CD4-positive, alpha-beta T cell treated with Interleukin-4 for 4 hours (primary cell): ENCODE results near the gene SLC22A25.
"Not testable (repeated sequence)": the region's sequence is repeated elsewhere in the genome, so short reads cannot be mapped to it uniquely, and the experiment has no call there.

ENCODE experiments used
- DNase-seq: peaks from one replicate; pipeline ENCODE4 v3.0.0-alpha.2; 2020

SLC22A25 gene

GRCh38 chr11:63243533-63243932 is at the start of gene SLC22A25:
TSS of gene SLC22A25 (minus strand) at chr11:63243599. CDS start at chr11:63229652, 13,947 bp downstream.
- no peak for DNase-seq

- no peak for DNase-seq
Observed at GRCh38 chr11:63290285-63290684, 46.9 kb upstream of the SLC22A25 start.

GRCh38 chr11:63289658-63290057 is 46.3 kb upstream of the SLC22A25 start:
- no peak for DNase-seq

GRCh38 chr11:63282579-63282978 is 39.2 kb upstream of the SLC22A25 start:
- DNase-seq: no peak

GRCh38 chr11:63280920-63281319 is 37.5 kb upstream of the SLC22A25 start:
- no peak for DNase-seq

- DNase-seq: no peak
Observed at GRCh38 chr11:63277345-63277943, 34.0 kb upstream of the SLC22A25 start.

GRCh38 chr11:63274776-63275175 is 31.4 kb upstream of the SLC22A25 start:
- DNase-seq: no peak

GRCh38 chr11:63273685-63274084 is 30.3 kb upstream of the SLC22A25 start:
- DNase-seq: no peak

GRCh38 chr11:63262547-63262946 is 19.1 kb upstream of the SLC22A25 start:
- DNase-seq: no peak

GRCh38 chr11:63251312-63251711 is 7.9 kb upstream of the SLC22A25 start:
- no peak for DNase-seq

- no peak for DNase-seq
Observed at GRCh38 chr11:63250162-63251050, 7.0 kb upstream of the SLC22A25 start.

- no peak for DNase-seq
Observed at GRCh38 chr11:63248966-63249365, 5.6 kb upstream of the SLC22A25 start.

- DNase-seq: not testable (repeated sequence)
Observed at GRCh38 chr11:63247237-63248002, 4.0 kb upstream of the SLC22A25 start.

GRCh38 chr11:63246045-63246444 is 2.6 kb upstream of the SLC22A25 start:
- no peak for DNase-seq

GRCh38 chr11:63244862-63245261 is 1.5 kb upstream of the SLC22A25 start:
- DNase-seq: no peak

GRCh38 chr11:63242089-63242781 is 1.2 kb downstream of the SLC22A25 start:
- no peak for DNase-seq

- DNase-seq: no peak
Observed at GRCh38 chr11:63240791-63241379, 2.5 kb downstream of the SLC22A25 start.

- DNase-seq: no peak
Observed at GRCh38 chr11:63240098-63240497, 3.3 kb downstream of the SLC22A25 start.

- no peak for DNase-seq
Observed at GRCh38 chr11:63239254-63239653, 4.1 kb downstream of the SLC22A25 start.

GRCh38 chr11:63237413-63237812 is 6.0 kb downstream of the SLC22A25 start:
- DNase-seq: no peak

GRCh38 chr11:63235471-63236461 is 7.6 kb downstream of the SLC22A25 start:
- DNase-seq: not testable (repeated sequence)
